Endodermal cell (in vitro differentiated cells): ENCODE data around the gene RPS27L. TPM values are rescaled to one million over a fixed set of nuclear protein-coding genes. Genes with fewer than 3 reads are reported as not detected.

Experiments
- DNase-seq: peaks from one replicate; pipeline ENCODE4 v3.0.0-alpha.2; 2017
- H3K27ac ChIP-seq: 2 replicates; pipeline ENCODE4 v1.5.1; 2013; ENCODE audit warnings: mild to moderate bottlenecking, low read depth, low read length, moderate library complexity
- H3K27me3 ChIP-seq: 2 replicates; pipeline ENCODE4 v1.6.1; 2013; ENCODE audit warnings: mild to moderate bottlenecking, low read length, moderate library complexity; ENCODE audit not compliant: insufficient read depth, control insufficient read depth, poor library complexity, severe bottlenecking
- H3K36me3 ChIP-seq: 2 replicates; pipeline ENCODE4 v1.7.0; 2013; ENCODE audit warnings: mild to moderate bottlenecking, low read length, moderate library complexity; ENCODE audit not compliant: control insufficient read depth, insufficient read depth
- H3K4me1 ChIP-seq: one replicate; pipeline ENCODE4 v1.7.0; 2013; ENCODE audit warnings: low read length; ENCODE audit not compliant: control insufficient read depth, insufficient read depth
- H3K4me3 ChIP-seq: 2 replicates; pipeline ENCODE4 v1.5.1; 2013; ENCODE audit warnings: mild to moderate bottlenecking, low read length, moderate library complexity
- H3K9ac ChIP-seq: 2 replicates; pipeline ENCODE4 v1.6.1; 2013; ENCODE audit warnings: mild to moderate bottlenecking, low read length, moderate library complexity; ENCODE audit not compliant: poor library complexity, severe bottlenecking; ENCODE audit errors: extremely low read depth
- H3K9me3 ChIP-seq: 2 replicates; pipeline ENCODE4 v1.6.1; 2013; ENCODE audit warnings: mild to moderate bottlenecking, low read length, moderate library complexity; ENCODE audit not compliant: control insufficient read depth
- H3K27ac Mint-ChIP-seq: 2 replicates; pipeline ENCODE4 v1.8.0; 2020; ENCODE audit warnings: mixed read lengths
- H3K27me3 Mint-ChIP-seq: 2 replicates; pipeline ENCODE4 v1.8.0; 2021; ENCODE audit warnings: mild to moderate bottlenecking, mixed read lengths; ENCODE audit not compliant: insufficient read depth
- H3K36me3 Mint-ChIP-seq: 2 replicates; pipeline ENCODE4 v1.8.0; 2020; ENCODE audit warnings: low read depth, mixed read lengths
- H3K4me1 Mint-ChIP-seq: 2 replicates; pipeline ENCODE4 v1.8.0; 2020; ENCODE audit warnings: mixed read lengths
- H3K4me3 Mint-ChIP-seq: 2 replicates; pipeline ENCODE4 v1.8.0; 2020; ENCODE audit warnings: mild to moderate bottlenecking, moderate library complexity, mixed read lengths
- H3K9me3 Mint-ChIP-seq: 2 replicates; pipeline ENCODE4 v1.8.0; 2020; ENCODE audit warnings: mild to moderate bottlenecking, mixed read lengths
- CTCF ChIP-seq: fragments of 200-600 bp; sonication (generic); conservative IDR thresholded peaks from 2 replicates; pipeline ENCODE4 v1.5.0; 2021; ENCODE audit warnings: antibody characterized with exemption, mild to moderate bottlenecking
- WGBS, 2 experiments: methylation state at CpG; one replicate each; pipeline versions ENCODE4 v1.1.5 to v1.1.7; 2013; ENCODE audit warnings: missing lambda C conversion rate in 2 of 2, mixed read lengths in 1 of 2; ENCODE audit not compliant: insufficient coverage in 1 of 2, insufficient read length in 1 of 2; 5-methylcytosine and 5-hydroxymethylcytosine counted together
- total RNA-seq, 2 donors: library from RNA; stranded (reverse); fragmentation: NEBNext Ultra II Directional in 1 of 2; extraction: Animal tissue kit (Norgen Biotek cat#: 25700) in 1 of 2; gene quantifications; 2 replicates in 1 of 2; 3 replicates in 1 of 2; pipeline ENCODE4 v1.2.1, GENCODE V29; 2021

The RPS27L gene
- total RNA-seq, 2 donors from 2014 or later: 56.2 to 68.8 TPM

GRCh38 chr15:63165166-63165859, 8.0 kb upstream of the RPS27L start:
- H3K36me3 Mint-ChIP-seq: no peaks in the 10 kb centered on the region
- Histone ChIP-seq H3K36me3 (no peaks in the 10 kb centered on the region), H3K4me1 (no peaks in the 10 kb centered on the region), H3K9me3 (no peaks in the 10 kb centered on the region), H3K27ac (no peak overlapping the region), H3K4me3 (no peak overlapping the region), H3K9ac (no peak overlapping the region), H3K27me3 (no peaks in the 10 kb centered on the region)
- WGBS, 2 experiments: 99 to 100% methylated on average over 5 of the region's 6 CpGs
- H3K4me1 Mint-ChIP-seq: peaks cover 7% of the 10 kb centered on the region
- no peak overlapping the region for H3K27ac Mint-ChIP-seq
- no peak overlapping the region for H3K4me3 Mint-ChIP-seq
- H3K9me3 Mint-ChIP-seq: no peaks in the 10 kb centered on the region
- H3K27me3 Mint-ChIP-seq: no peaks in the 10 kb centered on the region
- DNase-seq: peak; percentile 10
- TF ChIP-seq CTCF: no peak

- Mint-ChIP-seq H3K27ac (no peak overlapping the region), H3K36me3 (peaks cover 2% of the 10 kb centered on the region), H3K27me3 (no peaks in the 10 kb centered on the region), H3K4me1 (peaks cover 7% of the 10 kb centered on the region), H3K4me3 (no peak overlapping the region), H3K9me3 (no peaks in the 10 kb centered on the region)
- no peaks in the 10 kb centered on the region for H3K9me3 ChIP-seq
- no peak overlapping the region for H3K9ac ChIP-seq
- 64 to 88% methylated on average over 2 to 4 of the region's 4 CpGs for WGBS, 2 experiments
- peak overlapping the region; percentile 84 for H3K27ac ChIP-seq
- no peaks in the 10 kb centered on the region for H3K4me1 ChIP-seq
- no peak overlapping the region for H3K4me3 ChIP-seq
- no peaks in the 10 kb centered on the region for H3K27me3 ChIP-seq
- H3K36me3 ChIP-seq: no peaks in the 10 kb centered on the region
- DNase-seq: no peak
- TF ChIP-seq CTCF: no peak
These were observed 5.9 kb upstream of the RPS27L start for GRCh38 chr15:63163217-63163616.

- no peaks in the 10 kb centered on the region for H3K9me3 Mint-ChIP-seq
- no peak for DNase-seq
- no peaks in the 10 kb centered on the region for H3K27me3 Mint-ChIP-seq
- Histone ChIP-seq H3K27ac (no peak overlapping the region), H3K9ac (no peak overlapping the region), H3K27me3 (no peaks in the 10 kb centered on the region), H3K36me3 (no peaks in the 10 kb centered on the region), H3K4me3 (no peak overlapping the region), H3K4me1 (no peaks in the 10 kb centered on the region), H3K9me3 (no peaks in the 10 kb centered on the region)
- TF ChIP-seq CTCF: no peak
- peaks cover 14% of the 10 kb centered on the region for H3K4me1 Mint-ChIP-seq
- peaks cover 2% of the 10 kb centered on the region for H3K36me3 Mint-ChIP-seq
- no peak overlapping the region for H3K4me3 Mint-ChIP-seq
- H3K27ac Mint-ChIP-seq: no peak overlapping the region
These were observed 3.4 kb upstream of the RPS27L start for GRCh38 chr15:63160638-63161037.
